GDM1 (cell line): ENCODE data around the gene UMAD1.

Experiments used
- DNase-seq: peaks from one replicate; lab custom pipeline; 2025; lab: John Stamatoyannopoulos, UW

Gene UMAD1

DNA sequence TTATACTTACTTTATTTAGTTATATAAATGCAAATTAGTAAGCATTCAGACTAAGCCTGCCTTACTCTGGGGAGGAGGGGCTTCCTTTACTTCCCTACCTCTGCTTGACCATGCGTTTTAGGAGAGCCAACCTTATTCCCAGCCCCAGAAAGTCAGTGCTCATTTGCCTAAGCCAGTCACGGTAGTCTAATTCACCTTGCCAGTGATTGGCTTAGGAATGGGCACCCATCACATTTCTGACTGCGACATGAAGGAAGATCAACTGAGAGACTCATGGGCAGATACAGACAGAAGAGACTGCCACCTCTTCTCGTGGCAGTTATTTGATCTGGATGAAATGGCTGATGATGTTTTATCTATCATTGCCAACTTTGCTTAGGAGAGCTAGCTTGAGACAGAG, 48.4 kb downstream of the UMAD1 start:
- DNase-seq: no peak

DNA sequence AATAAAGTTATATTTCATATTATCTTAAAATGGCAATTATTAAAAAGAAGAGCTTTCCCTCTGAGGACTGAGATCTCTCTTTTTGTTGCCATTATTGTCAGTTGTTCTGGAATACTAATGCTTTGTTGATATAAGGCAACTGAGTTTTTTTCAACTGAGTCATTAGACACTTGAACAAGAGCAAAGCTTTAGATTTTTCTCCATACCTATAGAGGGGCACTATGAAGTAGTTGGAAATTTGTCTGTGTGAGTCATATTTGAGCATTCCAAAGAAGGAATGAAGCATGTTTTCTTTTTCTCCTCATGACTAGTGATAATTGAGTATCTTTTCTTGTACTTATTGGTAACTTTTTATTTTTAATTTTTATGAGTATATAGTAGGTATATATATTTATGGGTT, 53.3 kb downstream of the UMAD1 start:
- DNase-seq: no peak

DNA sequence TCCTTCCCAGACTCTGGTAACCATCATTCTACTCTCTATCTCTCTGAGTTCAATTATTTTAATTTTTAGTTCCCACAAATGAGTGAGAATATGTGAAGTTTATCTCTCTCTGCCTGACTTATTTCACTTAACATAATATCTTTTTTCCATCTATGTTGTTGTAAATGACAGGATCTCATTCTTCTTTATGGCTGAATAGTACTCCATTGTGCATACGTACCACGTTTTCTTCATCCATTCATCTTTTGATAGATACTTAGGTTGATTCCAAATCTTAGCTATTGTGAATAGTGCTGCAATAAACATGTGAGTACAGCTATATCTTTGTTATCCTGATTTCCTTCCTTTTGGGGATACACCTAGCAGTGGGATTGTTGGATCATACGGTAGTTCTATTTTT, 54.0 kb downstream of the UMAD1 start:
- DNase-seq: no peak

DNA sequence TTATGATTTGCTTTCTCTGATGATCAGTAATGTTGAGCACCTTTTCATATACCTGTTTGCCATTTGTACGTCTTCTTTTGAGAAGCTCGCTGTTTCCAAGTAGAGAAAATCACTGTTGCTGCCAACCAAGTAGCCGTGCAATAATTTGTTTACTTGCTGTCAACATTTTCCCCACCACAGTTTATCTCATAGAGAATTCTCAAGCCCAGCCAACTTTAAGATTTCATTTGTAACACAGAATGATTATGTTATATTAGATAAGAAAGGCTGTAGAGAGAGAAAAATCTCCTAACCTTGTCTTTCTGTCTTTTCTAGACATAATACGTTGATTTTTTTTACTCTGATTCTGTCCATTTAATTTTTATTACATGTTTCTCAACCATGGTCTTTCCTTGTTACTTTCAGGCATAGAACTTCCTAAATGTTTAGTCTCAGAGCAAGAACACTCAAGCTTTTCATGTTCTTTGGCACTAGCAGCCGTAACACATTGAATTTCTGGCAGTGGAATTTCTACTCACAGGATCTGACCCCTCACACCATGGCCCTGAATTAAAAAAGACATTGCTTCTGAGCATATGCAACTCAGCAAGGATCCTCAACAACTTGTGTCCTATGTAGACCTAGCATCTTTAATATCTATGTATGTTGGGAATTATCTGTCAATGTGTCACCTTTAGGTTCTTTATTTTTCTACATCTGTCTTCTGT, 54.7 kb downstream of the UMAD1 start:
- no peak for DNase-seq

DNA sequence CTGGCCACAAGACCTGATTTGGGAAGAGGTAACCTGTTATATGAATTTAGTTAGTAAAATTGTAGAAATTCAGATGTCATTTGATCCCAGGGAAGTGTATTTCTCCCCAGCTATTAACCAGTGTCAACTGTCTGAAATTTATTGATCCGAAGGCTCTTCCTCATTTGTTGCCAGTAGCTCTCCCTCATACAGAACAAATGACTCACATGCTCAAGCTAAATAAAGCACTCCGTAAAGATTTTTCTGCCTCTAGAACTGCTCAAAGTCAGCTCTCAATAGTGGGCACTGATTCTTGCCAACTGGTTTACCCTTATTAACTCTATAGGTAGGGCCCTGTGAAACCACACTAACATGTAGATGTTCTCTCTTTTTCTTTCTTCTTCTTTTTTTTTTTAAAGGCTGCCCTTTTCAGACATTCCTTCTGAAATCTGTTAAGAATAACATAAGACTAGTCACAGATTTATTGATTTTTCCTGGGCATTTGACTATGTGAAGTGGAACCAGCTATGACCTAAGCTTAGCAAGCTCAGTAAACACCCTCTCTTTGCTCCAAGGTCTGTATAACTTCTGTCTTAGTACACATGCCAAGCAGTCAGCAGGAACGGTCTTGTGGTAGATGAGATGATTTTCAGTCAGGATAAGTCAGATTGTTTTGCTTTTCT, 56.0 kb downstream of the UMAD1 start:
- no peak for DNase-seq

DNA sequence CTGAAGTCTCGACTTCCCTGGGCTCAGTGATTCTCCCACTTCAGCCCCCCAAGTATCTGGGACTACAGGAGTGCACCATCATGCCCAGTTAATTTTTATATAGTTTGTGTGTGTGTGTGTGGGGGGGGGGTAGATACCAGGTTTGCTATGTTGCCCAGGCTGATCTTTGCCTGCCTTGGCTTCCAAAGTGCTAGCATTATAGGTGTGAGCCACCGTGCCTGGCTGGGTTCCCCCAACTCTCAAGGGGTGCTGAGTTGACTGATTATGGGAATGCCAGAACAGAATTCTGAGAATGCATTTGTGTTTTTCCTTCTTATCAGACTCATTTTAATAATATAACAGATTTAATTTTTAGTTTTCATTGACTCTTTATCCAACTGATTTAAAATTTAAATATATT, 58.4 kb downstream of the UMAD1 start:
- no peak for DNase-seq

DNA sequence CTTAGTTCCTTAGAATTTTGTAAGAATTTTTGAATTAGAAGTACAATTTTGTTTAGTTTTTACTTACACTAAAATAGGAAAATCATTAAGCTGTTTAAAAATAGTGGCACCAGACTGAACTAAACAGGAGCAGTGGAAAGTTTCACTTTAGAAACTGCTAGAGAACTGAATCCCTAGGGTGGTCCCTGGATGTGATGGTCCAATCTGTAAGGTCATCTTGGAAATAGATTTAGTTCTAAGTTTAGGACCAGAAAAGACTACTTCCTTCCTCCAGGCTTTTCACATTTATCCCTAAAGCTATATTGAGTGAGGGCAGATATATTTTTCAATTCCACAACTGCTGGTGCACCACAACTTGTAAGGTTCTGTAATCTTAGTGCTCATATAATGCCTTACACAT, 58.8 kb downstream of the UMAD1 start:
- DNase-seq: no peak

DNA sequence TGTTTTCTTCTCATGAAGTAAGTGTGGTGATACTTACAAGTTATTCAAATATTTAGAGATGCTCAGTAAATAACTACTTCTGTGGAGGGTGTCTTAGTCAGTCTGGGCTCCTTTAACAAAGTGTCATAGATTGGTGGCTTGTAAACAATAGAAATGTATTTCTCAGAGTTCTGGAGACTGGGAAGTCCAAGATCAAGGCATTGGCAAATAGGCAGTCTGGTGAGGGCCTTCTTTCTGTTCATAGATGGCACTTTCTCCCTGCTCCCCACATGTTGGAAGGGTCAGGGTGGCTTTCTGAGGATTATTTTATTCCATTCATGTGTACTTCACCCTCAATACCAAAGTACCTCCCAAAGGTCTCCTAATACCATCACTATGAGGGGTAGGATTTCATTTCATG, 59.4 kb downstream of the UMAD1 start:
- no peak for DNase-seq

DNA sequence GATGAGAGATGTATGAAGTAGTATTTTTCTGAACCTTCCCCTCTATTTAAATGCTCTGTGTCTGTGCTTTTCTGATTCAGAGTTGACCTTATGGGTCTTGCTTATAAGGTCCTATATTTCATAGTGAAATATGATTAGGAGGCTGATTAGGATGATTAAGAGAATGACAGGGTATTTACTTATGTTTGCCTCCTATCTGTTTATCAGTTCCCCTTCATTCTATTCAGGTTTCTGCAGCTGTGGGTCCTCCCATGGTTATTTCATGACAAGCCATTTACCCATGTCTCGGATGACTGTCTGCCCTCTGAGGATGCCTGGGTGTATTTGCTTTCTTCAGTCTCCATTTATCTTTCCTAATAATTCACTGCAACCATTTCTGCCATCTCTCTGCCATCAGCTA, 61.0 kb downstream of the UMAD1 start:
- no peak for DNase-seq

DNA sequence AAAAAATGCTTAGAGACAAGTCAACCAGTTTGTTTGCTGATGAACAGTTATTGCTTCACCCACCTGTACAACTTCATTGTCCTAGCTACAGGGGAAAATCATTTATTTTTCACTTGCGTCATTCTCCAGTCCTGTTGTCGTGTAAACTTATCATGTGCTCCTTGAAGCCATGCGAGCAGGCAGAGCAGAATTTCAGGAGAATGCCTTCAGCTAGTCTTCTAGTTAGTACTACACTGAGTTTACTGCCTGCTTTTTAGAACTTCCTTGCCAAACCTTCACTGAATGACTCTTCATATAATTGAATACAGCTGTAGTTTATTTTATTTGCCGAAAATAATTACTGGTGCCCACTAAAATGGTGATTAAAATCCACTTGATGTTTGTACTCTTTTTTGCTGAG, 62.3 kb downstream of the UMAD1 start:
- no peak for DNase-seq

DNA sequence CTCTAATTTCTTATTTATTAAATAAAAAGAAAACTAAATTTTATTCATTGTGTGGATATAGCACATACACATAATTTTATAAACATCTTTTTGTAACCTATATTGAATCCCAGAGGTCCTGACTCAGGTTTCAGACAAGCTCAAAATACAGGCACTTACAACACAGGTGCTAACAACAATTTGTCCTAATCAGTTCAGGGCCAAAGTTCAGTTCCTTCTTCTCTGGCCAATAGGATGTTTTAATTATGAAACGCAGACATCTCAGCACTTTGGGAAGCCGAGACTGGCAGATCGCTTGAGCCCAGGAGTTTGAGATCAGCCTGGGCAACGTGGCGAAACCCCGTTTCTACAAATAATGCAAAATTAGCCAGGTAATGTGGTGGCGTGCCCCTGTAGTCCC, 62.9 kb downstream of the UMAD1 start:
- no peak for DNase-seq

DNA sequence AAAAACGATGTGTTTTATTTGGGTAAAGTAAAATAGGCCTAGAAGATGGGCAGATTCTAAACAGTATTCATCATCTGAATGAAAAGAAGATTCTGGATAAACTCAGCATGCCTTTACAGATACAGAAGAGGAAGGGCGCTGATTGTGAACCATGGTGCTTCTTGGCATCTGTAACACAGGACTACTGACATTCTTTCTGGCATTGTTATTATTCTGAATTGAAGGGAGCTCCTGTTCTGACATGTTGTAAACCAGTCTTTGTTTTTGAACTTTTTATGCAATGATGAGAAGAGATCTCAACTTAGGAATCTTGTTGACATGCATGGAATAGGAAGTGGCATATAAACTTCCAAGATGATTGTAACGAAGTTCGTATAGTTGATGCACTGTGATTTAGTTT, 64.3 kb downstream of the UMAD1 start:
- DNase-seq: no peak

DNA sequence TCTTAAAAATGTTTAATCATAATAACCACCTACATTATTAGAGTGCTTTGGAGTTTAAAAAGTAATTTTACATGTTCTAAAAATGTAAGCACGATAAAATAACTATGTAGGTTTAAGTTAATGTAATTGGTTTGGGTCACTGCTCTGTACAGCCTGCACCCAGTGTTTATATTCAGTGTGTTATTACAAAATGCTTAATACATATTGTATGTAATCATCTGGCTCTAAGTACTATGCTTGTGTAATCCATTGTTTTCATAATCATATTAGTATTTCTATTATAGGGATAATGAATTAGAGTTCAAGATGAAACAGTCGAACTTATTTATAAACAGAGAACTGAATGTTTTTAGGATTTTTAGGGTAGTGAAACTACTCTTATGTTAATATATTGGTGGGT, 64.8 kb downstream of the UMAD1 start:
- no peak for DNase-seq

DNA sequence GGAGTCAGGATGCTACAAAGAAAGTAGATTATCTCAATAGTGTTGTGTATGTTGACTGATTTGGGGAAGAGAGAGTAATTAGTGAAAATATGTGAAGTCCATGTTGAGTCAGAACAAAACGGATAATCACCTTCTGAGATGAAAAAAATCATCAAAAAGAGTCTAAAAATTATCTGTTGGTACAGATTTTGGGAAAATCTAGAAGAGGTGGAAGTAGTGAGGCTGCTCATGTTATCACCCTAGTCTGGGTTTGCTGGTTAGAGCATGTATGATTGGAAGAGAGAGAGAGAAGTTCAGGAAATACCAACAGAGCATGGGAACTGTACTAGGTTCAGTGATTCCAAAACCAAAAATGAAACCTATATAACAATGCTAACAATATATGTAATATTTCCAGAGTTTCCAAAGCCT, 65.6 kb downstream of the UMAD1 start:
- no peak for DNase-seq

DNA sequence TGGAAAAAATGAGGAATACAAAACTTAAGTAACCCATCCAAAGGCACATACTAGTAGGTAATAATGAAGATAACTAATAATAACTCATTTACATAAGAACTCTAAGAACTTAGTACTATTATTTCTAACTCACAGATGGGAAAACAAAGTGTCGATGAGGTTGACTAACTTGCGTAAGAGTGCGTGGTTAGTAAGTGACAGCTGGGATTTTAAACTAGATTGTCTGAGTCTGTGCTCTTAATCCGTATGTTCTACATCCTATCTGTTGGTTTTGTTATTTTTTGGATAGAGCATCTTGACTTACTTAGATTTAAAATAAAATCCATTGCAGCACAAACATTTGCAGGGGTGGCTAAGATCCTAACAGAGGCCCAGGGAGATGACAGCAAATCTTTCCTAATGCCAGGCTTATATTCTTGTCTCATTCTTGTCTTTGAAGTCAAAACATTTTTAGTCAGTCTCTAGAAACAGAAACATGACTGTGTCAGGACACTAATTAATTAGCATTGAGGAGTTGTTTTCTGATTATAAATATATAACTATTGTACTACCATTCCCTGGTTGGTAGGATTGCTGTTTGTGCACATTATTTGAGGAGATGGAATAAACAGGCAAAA, 66.1 kb downstream of the UMAD1 start:
- DNase-seq: no peak

DNA sequence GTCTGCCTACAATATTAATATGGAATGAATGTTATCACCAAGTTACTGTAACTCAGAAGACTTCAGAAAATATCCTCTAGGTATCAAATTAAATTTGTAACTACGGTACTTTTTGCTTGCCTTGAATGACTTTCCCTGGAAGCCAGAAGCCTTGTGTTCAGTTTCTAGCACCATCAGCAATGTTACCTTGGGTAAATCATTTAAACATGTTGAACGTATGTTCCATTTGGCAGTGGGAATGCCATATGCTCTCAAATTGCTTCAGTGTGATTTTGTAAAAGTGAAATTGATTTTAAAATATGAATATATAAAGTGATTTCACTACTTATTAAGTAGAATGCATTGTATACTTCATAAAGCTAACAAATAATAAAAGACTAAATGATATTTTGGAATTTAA, 66.7 kb downstream of the UMAD1 start:
- DNase-seq: no peak

DNA sequence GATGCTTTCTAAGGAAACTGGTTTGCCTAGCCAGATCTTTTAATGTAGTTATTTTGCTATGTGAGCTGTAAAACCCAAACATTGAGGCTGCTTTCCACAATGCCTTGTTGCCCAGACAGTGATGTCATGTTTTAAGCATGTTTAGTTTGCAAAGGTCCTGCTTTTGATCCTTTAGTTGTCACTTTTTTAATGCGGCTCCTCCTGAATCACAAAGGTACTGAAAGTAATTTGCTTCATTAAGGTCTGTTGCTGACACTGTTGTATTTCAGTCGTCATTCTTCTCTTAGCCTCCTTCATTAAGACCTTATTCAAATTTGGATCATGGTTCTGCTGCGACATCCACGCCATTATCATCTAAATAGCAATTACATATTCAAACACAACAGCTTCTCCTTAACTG, 67.3 kb downstream of the UMAD1 start:
- DNase-seq: no peak

DNA sequence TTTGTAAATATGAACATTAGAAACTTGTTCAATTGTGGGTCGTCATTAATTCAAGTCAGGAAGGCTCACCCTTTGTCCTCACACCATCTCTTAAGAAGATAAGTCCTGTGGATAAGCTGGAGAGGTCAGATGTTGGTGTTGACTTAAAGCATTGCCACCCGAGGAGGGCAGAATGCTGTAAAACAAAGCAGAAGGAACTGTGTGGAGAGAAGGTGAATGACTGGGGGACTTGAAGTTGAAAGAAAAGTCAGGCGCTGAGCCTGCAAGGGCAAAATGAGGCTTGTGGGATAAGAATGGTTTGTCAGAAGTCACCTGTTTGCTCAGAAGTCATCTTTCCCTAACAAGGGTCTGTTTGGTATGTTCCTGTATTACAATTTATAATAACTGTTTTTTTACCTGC, 68.7 kb downstream of the UMAD1 start:
- DNase-seq: no peak

DNA sequence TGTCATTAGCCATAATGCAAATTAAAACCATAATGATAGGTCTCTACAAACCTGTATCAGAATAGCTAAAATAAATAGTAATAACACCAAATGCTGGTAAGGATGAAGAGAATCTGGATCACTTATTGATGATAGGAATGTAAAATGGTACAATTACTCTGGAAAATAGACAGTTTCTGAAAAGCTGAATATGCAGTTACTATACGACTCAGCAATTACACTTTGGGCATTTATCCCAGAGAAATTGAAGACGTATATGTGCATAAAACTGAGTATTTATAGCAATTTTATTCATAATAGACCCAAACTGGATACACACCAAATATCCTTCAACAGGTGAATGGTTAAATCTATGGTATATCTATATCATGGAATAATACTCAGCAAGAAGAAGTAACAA, 69.9 kb downstream of the UMAD1 start:
- no peak for DNase-seq

DNA sequence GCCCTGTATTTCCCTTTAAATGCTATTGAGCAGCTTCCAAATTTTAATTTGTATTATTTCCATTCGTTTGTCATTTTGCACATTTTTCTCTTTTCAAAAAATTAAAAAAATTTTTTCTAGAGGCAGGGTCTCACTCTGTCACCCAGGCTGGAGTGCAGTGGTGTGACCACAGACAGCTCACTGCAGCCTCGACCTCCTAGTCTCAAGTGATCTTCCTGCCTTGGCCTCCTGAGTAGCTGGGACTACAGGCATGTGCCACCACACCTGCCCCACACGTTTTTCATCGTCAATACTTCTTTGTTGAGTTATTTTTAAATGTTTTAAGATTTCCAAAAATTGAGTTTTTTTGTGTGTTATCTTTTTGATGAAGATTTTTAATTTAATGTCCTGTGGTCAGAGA, 73.2 kb downstream of the UMAD1 start:
- DNase-seq: no peak

DNA sequence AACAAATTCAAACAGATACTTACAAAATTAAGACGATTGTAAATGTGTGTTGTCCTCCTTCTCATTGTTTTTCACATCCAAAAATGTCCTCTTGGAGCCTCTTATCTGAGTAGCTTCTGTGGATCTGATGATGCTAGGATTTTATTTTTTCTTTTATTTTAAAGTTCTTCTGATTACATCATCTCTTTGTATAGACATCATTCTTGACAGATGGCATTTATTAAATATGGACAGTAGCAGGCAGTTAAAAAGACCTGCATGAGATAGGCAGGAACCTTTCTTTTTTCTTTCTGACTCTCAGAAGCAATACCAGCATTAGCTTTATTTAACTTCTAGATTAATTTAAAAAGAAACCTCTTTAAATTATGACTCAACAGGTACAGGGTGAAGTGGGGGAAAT, 77.9 kb downstream of the UMAD1 start, which contains the start of gene RPA3:
TSS of gene RPA3 (minus strand) at position 116 of the 400 bp plus-strand sequence. CDS start 78,189 bp downstream, outside the sequence.
- DNase-seq: no peak

DNA sequence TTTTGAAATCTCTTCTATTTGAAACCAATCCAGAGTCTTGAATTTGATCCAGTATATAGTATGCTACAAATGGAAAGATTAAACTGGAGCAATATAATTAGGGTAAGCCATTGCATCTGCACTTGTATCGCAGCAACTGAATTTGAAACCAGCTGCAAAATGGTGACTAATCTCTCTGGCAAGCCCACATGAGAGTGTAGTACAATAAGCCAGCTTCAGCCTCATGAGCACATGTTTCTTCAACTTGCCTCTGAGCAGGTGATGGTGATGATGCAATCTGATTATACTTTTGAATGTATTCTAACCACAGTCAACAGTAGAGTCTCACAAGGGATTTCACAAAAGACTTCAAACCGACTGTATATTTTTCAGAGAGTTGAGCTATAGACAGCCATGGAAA, 78.7 kb downstream of the UMAD1 start:
- no peak for DNase-seq

DNA sequence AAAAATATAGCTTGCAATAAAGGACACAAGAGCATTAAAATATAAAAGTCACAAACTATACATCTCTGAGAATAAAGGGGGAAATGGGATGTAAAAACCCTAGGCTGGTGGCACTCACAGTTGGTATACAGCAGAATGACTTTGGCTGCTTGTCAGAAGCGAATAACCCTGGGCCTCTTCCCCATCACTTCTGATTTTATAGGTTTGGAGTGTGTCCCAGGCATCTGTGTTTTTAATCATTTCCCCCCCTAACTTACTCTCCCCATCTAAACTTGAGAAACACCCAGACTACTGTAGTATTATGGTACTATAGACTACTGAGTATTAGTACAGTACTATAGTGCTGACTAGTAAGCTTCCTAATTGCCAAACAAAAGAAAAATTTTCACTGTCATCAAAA, 79.6 kb downstream of the UMAD1 start:
- DNase-seq: no peak
